ENCODE measurements around the gene SLX4IP. TPM values are rescaled to one million over a fixed set of nuclear protein-coding genes. Genes with fewer than 3 reads are reported as not detected.

SLX4IP gene
- total and polyA plus RNA-seq, 2 donors (not counting 3 experiments of a cell fraction or from before 2014, with no cell fraction given) = 1.9 to 4.5 TPM

DNA sequence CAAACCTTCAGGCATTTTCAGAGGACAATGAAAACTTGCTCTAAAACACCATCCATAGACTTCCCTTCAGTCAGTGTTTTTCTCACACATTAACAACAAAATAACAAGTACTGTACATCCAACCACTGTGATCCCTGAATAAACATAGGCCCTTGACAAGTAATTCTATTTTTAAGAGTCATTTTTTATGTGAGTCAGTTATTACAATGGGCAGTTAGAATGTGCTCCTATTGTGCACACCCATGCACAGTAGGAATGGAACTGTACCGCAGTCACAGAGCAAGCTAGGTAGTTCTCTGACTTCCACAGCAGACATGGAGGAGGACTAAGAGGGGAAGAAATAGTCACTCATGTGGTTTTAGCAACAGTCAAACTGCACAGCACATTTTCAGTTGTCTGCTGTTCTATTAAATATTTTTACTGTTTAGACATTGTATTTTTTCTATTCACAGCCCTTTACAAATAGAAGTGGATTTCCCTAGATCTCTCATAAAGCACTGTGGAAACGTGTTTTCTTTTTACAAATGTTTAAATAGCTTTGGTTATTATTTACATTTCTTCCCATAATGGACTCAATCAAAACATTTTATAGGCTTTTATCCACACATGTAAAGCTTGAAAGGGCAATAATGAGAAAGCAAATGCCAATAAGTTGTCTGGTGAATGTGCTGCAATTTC, 138.3 kb downstream of the SLX4IP start:
- no peak overlapping the region for H3K9ac ChIP-seq (replicated peaks; ENCODE audit: extremely low read depth, insufficient read depth, low read length)
- H3K4me3 ChIP-seq (replicated peaks in 1 of 3; ENCODE audit: insufficient read depth in 1 of 3, low read depth in 1 of 3, low read length in 3 of 3) = no peak overlapping the region
- intact Hi-C loops (cut with micrococcal nuclease) (no loop called here), dilution Hi-C loops (cut with MboI; ENCODE audit: extremely low pct_ligation_motif_present, low sequenced_read_pairs) (no loop called here)
- DNase-seq (ENCODE audit: low read depth, low spot score) (peak; percentile 69), FAIRE-seq (peak; percentile 63)
- BruUV-seq (replicated peaks) = no TSS peak
- H3K27ac ChIP-seq (ENCODE audit: insufficient read depth, low read depth, low read length) = no peak overlapping the region
- POLR2A ChIA-PET = no interaction called here
- H3K4me2 ChIP-seq (ENCODE audit: insufficient read depth, low read length) = no peak overlapping the region
- peaks cover 9% of the 10 kb centered on the region for H3K4me1 ChIP-seq (ENCODE audit: control insufficient read depth, extremely low read depth, insufficient read depth, low read length)
- H2AFZ ChIP-seq (ENCODE audit: low read depth, low read length) = no peak overlapping the region
- CTCF ChIA-PET = no interaction called here
- no peaks in the 10 kb centered on the region for H3K79me2 ChIP-seq (ENCODE audit: control insufficient read depth, insufficient read depth, low read length)
- H4K20me1 ChIP-seq (replicated peaks; ENCODE audit: control insufficient read depth, extremely low read depth, insufficient read depth, low read length) = no peaks in the 10 kb centered on the region
- H3K9me1 ChIP-seq (replicated peaks; ENCODE audit: control insufficient read depth, extremely low read depth, insufficient read depth, low read length) = no peaks in the 10 kb centered on the region
- no peaks in the 10 kb centered on the region for H3K36me3 ChIP-seq (ENCODE audit: control insufficient read depth in 2 of 2, extremely low read depth in 1 of 2, insufficient read depth in 2 of 2, low read length in 2 of 2)
- H3K27me3 ChIP-seq (ENCODE audit: control insufficient read depth in 2 of 2, insufficient read depth in 2 of 2, low read length in 2 of 2) = no peaks in the 10 kb centered on the region
- no peaks in the 10 kb centered on the region for H3K9me3 ChIP-seq (replicated peaks; ENCODE audit: control insufficient read depth, insufficient read depth, low read length)
- TF ChIP-seq POLR2A (IDR thresholded peaks at IDR 0.05; ENCODE audit: low read depth, low read length) = no peak
- no peak for TF ChIP-seq JUN (IDR thresholded peaks at IDR 0.05; ENCODE audit: borderline replicate concordance, insufficient read depth, insufficient read length, low read depth)
- TF ChIP-seq FOS (IDR thresholded peaks at IDR 0.05; ENCODE audit: borderline replicate concordance, insufficient read depth, low read length) = no peak

GRCh38 chr20:10573951-10574339, 138.8 kb downstream of the SLX4IP start:
- no TSS peak for BruUV-seq (replicated peaks)
- DNase-seq (ENCODE audit: low read depth, low spot score) = no peak
- ChIA-PET POLR2A (no interaction called here), CTCF (no interaction called here)
- no peak for FAIRE-seq
- Histone ChIP-seq H2AFZ (ENCODE audit: low read depth, low read length) (no peak overlapping the region), H3K4me3 (replicated peaks in 1 of 3; ENCODE audit: insufficient read depth in 1 of 3, low read depth in 1 of 3, low read length in 3 of 3) (no peak overlapping the region), H3K9ac (replicated peaks; ENCODE audit: extremely low read depth, insufficient read depth, low read length) (no peak overlapping the region), H3K27me3 (ENCODE audit: control insufficient read depth in 2 of 2, insufficient read depth in 2 of 2, low read length in 2 of 2) (no peaks in the 10 kb centered on the region), H4K20me1 (replicated peaks; ENCODE audit: control insufficient read depth, extremely low read depth, insufficient read depth, low read length) (no peaks in the 10 kb centered on the region), H3K4me1 (ENCODE audit: control insufficient read depth, extremely low read depth, insufficient read depth, low read length) (peaks cover 14% of the 10 kb centered on the region), H3K4me2 (ENCODE audit: insufficient read depth, low read length) (no peak overlapping the region), H3K9me3 (replicated peaks; ENCODE audit: control insufficient read depth, insufficient read depth, low read length) (no peaks in the 10 kb centered on the region), H3K9me1 (replicated peaks; ENCODE audit: control insufficient read depth, extremely low read depth, insufficient read depth, low read length) (no peaks in the 10 kb centered on the region), H3K79me2 (ENCODE audit: control insufficient read depth, insufficient read depth, low read length) (no peaks in the 10 kb centered on the region), H3K36me3 (ENCODE audit: control insufficient read depth in 2 of 2, extremely low read depth in 1 of 2, insufficient read depth in 2 of 2, low read length in 2 of 2) (no peaks in the 10 kb centered on the region), H3K27ac (ENCODE audit: insufficient read depth, low read depth, low read length) (no peak overlapping the region)
- dilution Hi-C loops (cut with MboI; ENCODE audit: extremely low pct_ligation_motif_present, low sequenced_read_pairs) (no loop called here), intact Hi-C loops (cut with micrococcal nuclease) (no loop called here)
- TF ChIP-seq MYC (IDR thresholded peaks at IDR 0.05; ENCODE audit: low read depth, low read length) (no peak), FOS (IDR thresholded peaks at IDR 0.05; ENCODE audit: borderline replicate concordance, insufficient read depth, low read length) (no peak), MAX (IDR thresholded peaks at IDR 0.05; ENCODE audit: insufficient read depth, insufficient read length) (no peak), GATA2 (IDR thresholded peaks at IDR 0.05; ENCODE audit: insufficient read depth, insufficient read length, low read depth, low read length) (no peak), CTCF (IDR thresholded peaks at IDR 0.05; ENCODE audit: extremely low read depth in 1 of 2, insufficient read depth in 1 of 2, low read depth in 1 of 2, low read length in 2 of 2) (no peak), POLR2AphosphoS5 (IDR thresholded peaks at IDR 0.05; ENCODE audit: insufficient read depth, low read depth, low read length) (no peak), JUN (IDR thresholded peaks at IDR 0.05; ENCODE audit: borderline replicate concordance, insufficient read depth, insufficient read length, low read depth) (no peak), EZH2 (IDR thresholded peaks at IDR 0.05; ENCODE audit: borderline replicate concordance, low read depth, low read length, severe bottlenecking) (no peak), POLR2A (IDR thresholded peaks at IDR 0.05; ENCODE audit: low read depth, low read length) (no peak)
